HepG2 (cell line): Measurements from ENCODE around the gene TRIM72. TPM values are rescaled to one million over a fixed set of nuclear protein-coding genes. Genes with fewer than 3 reads are reported as not detected.

Source experiments
- ATAC-seq: fragments of 200-7000 bp; cut with Tn5 transposase; 3 replicates; pipeline ENCODE4 v1.9.1; 2020; ENCODE audit warnings: mild to moderate bottlenecking, moderate library complexity
- BruUV-seq: library from RNA; stranded (reverse); fragments of 400-500 nt; replicated peaks from 2 replicates; lab custom pipeline; 2021; lab: Mats Ljungman, UMichigan
- CTCF ChIA-PET: fragments of 300-600 bp; formaldehyde crosslinking; extraction: SDS; loops from one replicate; lab custom pipeline; 2021; ENCODE audit warnings: low total read pairs, inconsistent platforms, low intra/inter-chr PET ratio; lab: Yijun Ruan, JAX
- POLR2A ChIA-PET: fragments of 350-600 bp; sonication (Branson Sonifier 250); formaldehyde crosslinking; loops from one replicate; lab custom pipeline; 2020; ENCODE audit warnings: antibody characterized with exemption, inconsistent platforms; lab: Yijun Ruan, JAX
- DNase-seq: peaks from one replicate; pipeline ENCODE4 v3.0.0-alpha.2; 2015; ENCODE audit warnings: low spot score
- FAIRE-seq: peaks from 3 replicates; lab custom pipeline; 2011; peaks lifted over from hg19 to GRCh38; lab: Jason Lieb, UNC
- H2AFZ ChIP-seq: one replicate; pipeline ENCODE4 v1.6.1; 2011; ENCODE audit warnings: low read length, inconsistent platforms
- H3K27ac ChIP-seq: fragments of 300-600 bp; 3 replicates; pipeline ENCODE4 v1.8.0; 2011; ENCODE audit warnings: mixed run types, mild to moderate bottlenecking, mixed read lengths, low read length, inconsistent platforms; ENCODE audit not compliant: insufficient read depth; ENCODE audit errors: extremely low read length
- H3K27me3 ChIP-seq, 2 experiments: fragments of 200-600 bp in 1 of 2; 2 replicates in 1 of 2; 3 replicates in 1 of 2; pipeline versions ENCODE4 v1.6.0 to v1.8.0; 2011; ENCODE audit warnings: low read length in 2 of 2, mild to moderate bottlenecking in 2 of 2, moderate library complexity in 2 of 2, inconsistent platforms in 1 of 2; ENCODE audit not compliant: insufficient read depth in 2 of 2, control insufficient read depth in 1 of 2
- H3K36me3 ChIP-seq, 2 experiments: fragments of 200-600 bp in 1 of 2; replicated peaks in 1 of 2; 2 replicates in 1 of 2; 3 replicates in 1 of 2; pipeline versions ENCODE4 v1.5.1 to v1.8.0; 2011; ENCODE audit warnings: low read length in 2 of 2, inconsistent platforms in 1 of 2; ENCODE audit not compliant: insufficient read depth in 2 of 2, control insufficient read depth in 1 of 2
- H3K4me1 ChIP-seq: 2 replicates; pipeline ENCODE4 v1.5.1; 2012; ENCODE audit warnings: low read length, inconsistent platforms; ENCODE audit not compliant: insufficient read depth
- H3K4me2 ChIP-seq: 2 replicates; pipeline ENCODE4 v1.6.0; 2011; ENCODE audit warnings: low read depth, low read length, inconsistent platforms
- H3K4me3 ChIP-seq, 3 experiments: fragments of 200-600 bp in 1 of 3; sonication (generic), shearing (Covaris generic) in 1 of 3; replicated peaks in 1 of 3; 2 replicates each; pipeline ENCODE4 v1.5.1; 2011 to 2016; ENCODE audit warnings: low read length in 3 of 3, inconsistent platforms in 2 of 3, low read depth in 2 of 3, mild to moderate bottlenecking in 2 of 3, control low read depth in 1 of 3, mixed read lengths in 1 of 3; ENCODE audit not compliant: insufficient read depth in 1 of 3
- H3K79me2 ChIP-seq: one replicate; pipeline ENCODE4 v1.6.1; 2011; ENCODE audit warnings: low read length, inconsistent platforms; ENCODE audit not compliant: insufficient read depth
- H3K9ac ChIP-seq: 2 replicates; pipeline ENCODE4 v1.6.0; 2011; ENCODE audit warnings: mild to moderate bottlenecking, low read depth, low read length, inconsistent platforms; ENCODE audit not compliant: insufficient read depth
- H3K9me3 ChIP-seq: 2 replicates; pipeline ENCODE4 v1.5.1; 2012; ENCODE audit warnings: mild to moderate bottlenecking, low read length
- H4K20me1 ChIP-seq: 2 replicates; pipeline ENCODE4 v1.6.0; 2011; ENCODE audit warnings: inconsistent platforms, mild to moderate bottlenecking, low read length, moderate library complexity; ENCODE audit not compliant: insufficient read depth
- FIP1L1 ChIP-seq: fragments of 200-400 bp; formaldehyde crosslinking; IDR thresholded peaks from 2 replicates; pipeline ENCODE4 v1.6.1; 2018; ENCODE audit warnings: low read depth, mild to moderate bottlenecking, low read length, moderate library complexity, borderline replicate concordance; ENCODE audit not compliant: insufficient read depth
- POLR2AphosphoS2 ChIP-seq: IDR thresholded peaks from 2 replicates; pipeline ENCODE4 v1.6.1; 2011; ENCODE audit warnings: low read depth, low read length, improper control_type of control experiment
- ZBTB3 ChIP-seq: sonication (generic); formaldehyde crosslinking; IDR thresholded peaks from 2 replicates; pipeline ENCODE4 v1.4.0; 2020; ENCODE audit warnings: low read depth, mild to moderate bottlenecking, moderate library complexity, missing genetic modification reagents, borderline replicate concordance
- ZNF121 ChIP-seq: sonication (generic); formaldehyde crosslinking; IDR thresholded peaks from 2 replicates; pipeline ENCODE4 v1.5.0; 2020; ENCODE audit warnings: mild to moderate bottlenecking, missing genetic modification reagents
- ZNF607 ChIP-seq: sonication (generic); formaldehyde crosslinking; IDR thresholded peaks from 2 replicates; pipeline ENCODE4 v1.5.1; 2020; ENCODE audit warnings: missing genetic modification reagents, mild to moderate bottlenecking, borderline replicate concordance
- WGBS: methylation state at CpG from one replicate; pipeline ENCODE4 v1.1.6; 2017; ENCODE audit warnings: low lambda C conversion rate; 5-methylcytosine and 5-hydroxymethylcytosine counted together
- in situ Hi-C: cut with HindIII; loops from 2 replicates; pipeline ENCODE4 v1.10.0; 2017; ENCODE audit warnings: low pct_unique_long_range_greater_than_20kb; ENCODE audit not compliant: extremely low pct_ligation_motif_present
- intact Hi-C: fragments of 100-400 bp; cut with micrococcal nuclease; formaldehyde crosslinking; loops from one replicate; pipeline ENCODE4 v1.10.0; 2022; ENCODE audit not compliant: unreplicated experiment
- polyA plus RNA-seq, 8 experiments: library from polyadenylated mRNA; depleted of rRNA in 3 of 8; stranded (reverse) in 7 of 8; unstranded in 1 of 8; fragments of >200 nt; fragmentation: Illumina TruSeq in 4 of 8; extraction: Trizol in 4 of 8; gene quantifications; 2 replicates each; pipeline versions ENCODE4 v1.2.1 to v1.2.3, GENCODE V29; 2011 to 2016; ENCODE audit warnings: low read depth in 4 of 8, missing spikeins in 1 of 8, mixed read lengths in 1 of 8; ENCODE audit not compliant: insufficient read depth in 1 of 8
- total RNA-seq, 5 experiments: library from RNA; depleted of rRNA; stranded (reverse); fragments of >200 nt; fragmentation: Illumina TruSeq; extraction: Trizol; gene quantifications; 2 replicates each; pipeline ENCODE4 v1.2.3, GENCODE V29; 2016; ENCODE audit warnings: low read depth in 1 of 5
- TF ChIP-seq, protein P1 (sequence below): sonication (generic); formaldehyde crosslinking; IDR thresholded peaks from 2 replicates; pipeline ENCODE4 v1.4.0; 2020; ENCODE audit warnings: low read depth, mild to moderate bottlenecking, missing genetic modification reagents

Gene TRIM72
- total and polyA plus RNA-seq, 2 of the 13 experiments (the other 11 are each of a cell fraction or from before 2014, with no cell fraction given) = not detected

DNA sequence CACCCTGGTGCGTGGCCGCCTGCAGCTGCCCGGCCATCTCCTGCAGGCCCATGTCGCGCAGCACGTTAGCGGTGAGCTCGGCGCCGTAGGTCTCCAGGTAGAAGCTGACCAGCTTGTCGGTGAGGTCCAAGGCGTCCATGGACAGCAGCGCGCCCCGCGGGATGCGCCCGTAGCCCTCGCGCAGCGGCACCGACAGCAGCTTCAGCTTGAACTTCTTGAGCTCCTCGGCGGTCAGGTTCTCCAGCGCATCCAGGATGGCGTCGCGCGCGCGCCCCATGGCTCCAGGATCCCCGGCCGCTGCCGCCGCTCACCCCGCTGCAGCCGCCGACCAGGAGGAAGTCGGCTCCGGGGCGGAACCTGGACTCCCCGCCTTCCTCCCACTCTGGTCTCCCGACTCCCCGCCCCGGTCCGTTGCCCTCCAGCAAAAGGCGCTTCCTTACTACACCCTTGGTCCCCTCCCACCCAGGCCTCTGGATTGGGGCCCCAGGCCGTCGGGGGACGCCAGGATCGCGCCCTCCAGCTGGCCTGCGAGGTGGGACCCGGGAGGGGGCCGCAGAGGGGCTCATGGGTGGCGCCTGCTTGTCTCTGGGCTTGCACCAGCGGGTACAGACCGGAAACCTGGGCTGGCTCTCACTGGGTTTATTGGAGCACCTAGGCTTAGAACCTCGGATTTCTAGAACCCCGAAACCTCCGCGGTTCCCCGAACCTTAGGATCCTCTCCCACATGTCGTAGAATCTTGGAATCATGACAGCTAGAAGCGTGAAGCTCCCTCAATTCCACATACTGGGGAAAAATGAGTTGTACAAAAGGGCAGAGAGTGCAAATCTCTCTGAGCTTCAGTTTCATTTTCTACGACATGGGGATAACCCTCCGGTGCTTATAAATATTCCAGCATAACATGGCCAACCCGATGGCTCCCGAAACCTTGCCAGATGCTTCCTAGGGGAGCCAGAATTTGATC lies 11.2 kb upstream of the TRIM72 start, which contains the start of gene PYCARD (continued):
- no peak for TF ChIP-seq FIP1L1
- no peak for TF ChIP-seq ZBTB3

DNA sequence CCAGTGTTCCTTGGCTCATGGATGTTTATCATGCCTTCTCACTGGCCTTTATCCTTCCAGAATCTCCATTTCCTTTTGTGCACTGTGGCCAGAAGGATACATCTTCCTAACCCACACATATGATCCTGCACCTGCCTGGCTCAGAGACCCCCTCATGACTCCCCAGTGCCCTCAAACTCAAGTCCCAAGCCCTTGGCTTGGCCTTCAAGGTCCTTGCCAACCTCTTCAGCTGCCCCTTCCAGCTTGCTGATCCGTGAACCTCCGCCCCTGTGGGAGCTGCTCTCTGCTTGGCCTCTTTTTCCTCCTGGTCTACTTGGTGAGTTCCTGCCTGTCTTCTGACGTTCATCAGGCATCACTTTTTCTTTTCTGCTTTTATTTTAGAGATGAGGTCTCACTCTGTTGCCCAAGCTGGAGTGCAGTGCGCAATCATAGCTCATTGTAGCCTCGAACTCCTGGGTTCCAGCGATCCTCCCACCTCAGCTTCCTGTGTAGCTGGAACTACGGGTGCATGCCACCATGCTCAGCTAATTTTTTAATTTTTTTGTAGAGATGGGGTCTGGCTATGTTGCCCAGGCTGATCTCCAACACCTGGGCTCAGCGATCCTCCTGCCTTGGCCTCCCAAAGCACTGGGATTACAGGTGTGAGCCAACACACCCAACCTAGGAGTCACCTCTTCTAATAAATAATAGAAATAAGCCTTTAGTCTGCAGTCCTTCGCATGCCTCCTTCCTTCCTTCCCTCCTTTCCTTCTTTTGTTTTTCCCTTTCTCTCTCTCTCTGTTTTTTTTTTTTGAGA lies 8.8 kb upstream of the TRIM72 start:
- ATAC-seq (no peak), DNase-seq (no peak), FAIRE-seq (no peak)
- in situ Hi-C loops = loop anchor here (25.0 kb wide), 2 partner anchors 232 to 657 kb away; partner anchors contain the start of genes COX6A2, ZNF267 and ZNF843
- H2AFZ ChIP-seq = no peak overlapping the region
- 51% methylated on average over 9 of the region's 9 CpGs for WGBS
- H3K27ac ChIP-seq = no peak overlapping the region
- no peaks in the 10 kb centered on the region for H4K20me1 ChIP-seq
- no TSS peak for BruUV-seq
- H3K4me1 ChIP-seq = peaks cover 55% of the 10 kb centered on the region
- H3K79me2 ChIP-seq = no peaks in the 10 kb centered on the region
- POLR2A ChIA-PET = interaction anchor here (0.9 kb wide), 1 partner anchor 26 kb away, joined by 3 read pairs; the partner anchor contains the start of gene FUS
- H3K9me3 ChIP-seq = no peaks in the 10 kb centered on the region
- TF ChIP-seq POLR2AphosphoS2 (peak; percentile 77; the same call in 1 of the 2 replicates), ZNF607 (CRISPR knock-in tag) (no peak), ZNF121 (CRISPR knock-in tag) (peak; percentile 38; the same call in 1 of the 2 replicates)
- TF ChIP-seq, protein P1, sequence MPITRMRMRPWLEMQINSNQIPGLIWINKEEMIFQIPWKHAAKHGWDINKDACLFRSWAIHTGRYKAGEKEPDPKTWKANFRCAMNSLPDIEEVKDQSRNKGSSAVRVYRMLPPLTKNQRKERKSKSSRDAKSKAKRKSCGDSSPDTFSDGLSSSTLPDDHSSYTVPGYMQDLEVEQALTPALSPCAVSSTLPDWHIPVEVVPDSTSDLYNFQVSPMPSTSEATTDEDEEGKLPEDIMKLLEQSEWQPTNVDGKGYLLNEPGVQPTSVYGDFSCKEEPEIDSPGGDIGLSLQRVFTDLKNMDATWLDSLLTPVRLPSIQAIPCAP (CRISPR knock-in tag) = no peak
- H3K27me3 ChIP-seq = peaks cover 3 to 39% of the 10 kb centered on the region in 2 experiments; a peak in 4 of 5 replicates
- CTCF ChIA-PET = no interaction called here
- no peak overlapping the region for H3K4me3 ChIP-seq
- H3K9ac ChIP-seq = no peak overlapping the region
- intact Hi-C loops = loop anchor here (5.0 kb wide), 1 partner anchor 237 kb away; the partner anchor contains the start of gene ZNF843
- no peaks in the 10 kb centered on the region for H3K36me3 ChIP-seq
- H3K4me2 ChIP-seq = no peak overlapping the region
